ENCODE results near the gene ABCC1.

ABCC1 gene

DNA sequence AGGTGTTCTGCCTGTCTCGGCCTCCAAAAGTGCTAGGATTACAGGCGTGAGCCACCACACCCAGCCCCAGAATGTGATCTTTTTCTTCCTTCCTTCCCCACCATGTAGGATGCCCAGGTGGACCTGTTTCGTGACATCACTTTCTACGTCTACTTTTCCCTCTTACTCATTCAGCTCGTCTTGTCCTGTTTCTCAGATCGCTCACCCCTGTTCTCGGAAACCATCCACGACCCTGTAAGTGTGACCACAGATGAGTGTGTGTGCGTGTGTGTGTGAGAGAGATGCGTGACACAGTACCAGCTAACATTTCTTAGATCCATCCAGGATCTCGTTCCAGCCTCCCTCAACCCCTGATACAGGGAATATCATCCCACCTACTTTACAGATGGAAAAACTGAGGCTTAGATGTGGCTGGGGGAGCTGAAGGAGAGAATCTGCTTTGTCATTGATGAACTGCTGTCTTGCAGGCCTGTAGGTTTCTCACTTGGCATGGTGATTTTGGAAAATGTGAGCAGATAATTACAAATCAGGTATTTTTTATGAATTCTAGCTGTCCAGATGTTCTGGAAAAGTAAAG, 67.1 kb downstream of the ABCC1 start:
- no peak for DNase-seq (ENCODE audit: low read depth in 2 of 2, low spot score in 1 of 2)

DNA sequence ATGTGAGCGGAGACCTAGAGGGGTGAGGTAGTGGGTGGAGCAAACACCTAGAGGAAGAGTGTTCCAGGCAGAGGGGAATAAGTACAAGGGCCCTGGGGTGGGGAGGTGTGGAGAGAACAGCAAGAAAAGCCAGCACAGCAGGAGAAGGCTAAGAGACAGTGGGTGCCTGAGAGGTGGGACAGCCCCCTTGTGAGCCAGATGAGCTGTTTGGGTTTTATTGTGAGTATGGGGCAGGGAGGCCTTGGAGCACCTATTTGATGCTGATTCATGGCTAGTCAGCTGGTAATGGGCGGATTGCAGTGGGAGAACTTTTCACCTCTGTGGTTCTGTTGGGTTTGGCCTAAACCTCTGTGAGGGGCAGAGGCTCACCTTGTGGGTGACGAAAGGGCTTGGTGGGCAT, 68.4 kb downstream of the ABCC1 start:
- DNase-seq (ENCODE audit: low read depth in 2 of 2, low spot score in 1 of 2): no peak

DNA sequence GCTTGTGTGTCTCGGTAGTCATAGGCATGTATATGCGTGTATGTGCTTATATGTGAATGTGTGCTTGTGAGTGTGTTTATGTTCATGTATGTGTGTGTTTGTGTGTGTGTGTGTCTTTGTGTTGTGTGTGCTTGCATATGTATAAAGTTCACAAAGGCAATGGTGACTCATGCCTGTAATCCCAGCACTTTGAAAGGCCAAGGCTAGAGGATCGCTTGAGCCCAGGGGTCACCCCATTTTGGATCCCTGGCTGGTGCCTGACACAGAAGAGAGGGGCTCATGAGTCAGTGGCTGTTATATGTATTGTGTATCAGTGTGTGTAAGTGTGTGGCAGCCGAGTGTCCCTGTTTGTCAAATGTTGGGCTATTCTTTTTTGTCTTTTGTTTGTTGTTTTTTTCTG, 69.3 kb downstream of the ABCC1 start:
- no peak for DNase-seq (ENCODE audit: low read depth in 2 of 2, low spot score in 1 of 2)

DNA sequence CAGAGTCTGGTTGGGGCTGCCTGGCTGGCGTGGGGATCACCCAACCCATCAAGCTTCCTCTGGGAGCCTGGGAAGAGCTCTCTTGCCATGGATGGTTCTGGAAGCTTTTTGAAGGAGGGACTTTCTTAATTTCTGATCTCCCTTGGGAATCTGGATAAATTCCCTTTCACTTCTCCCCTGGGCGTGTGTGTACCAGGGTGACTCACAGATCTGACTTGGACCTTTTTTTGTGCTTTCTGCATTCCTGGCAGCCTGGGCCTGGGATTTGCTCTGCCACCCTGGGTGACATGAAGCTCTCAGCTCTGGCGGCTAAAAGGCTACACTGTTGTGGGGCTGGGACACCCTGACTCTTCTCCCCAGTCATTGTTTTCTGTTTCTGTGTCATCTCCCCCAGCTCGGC, 70.1 kb downstream of the ABCC1 start:
- DNase-seq (ENCODE audit: low read depth in 2 of 2, low spot score in 1 of 2): no peak

DNA sequence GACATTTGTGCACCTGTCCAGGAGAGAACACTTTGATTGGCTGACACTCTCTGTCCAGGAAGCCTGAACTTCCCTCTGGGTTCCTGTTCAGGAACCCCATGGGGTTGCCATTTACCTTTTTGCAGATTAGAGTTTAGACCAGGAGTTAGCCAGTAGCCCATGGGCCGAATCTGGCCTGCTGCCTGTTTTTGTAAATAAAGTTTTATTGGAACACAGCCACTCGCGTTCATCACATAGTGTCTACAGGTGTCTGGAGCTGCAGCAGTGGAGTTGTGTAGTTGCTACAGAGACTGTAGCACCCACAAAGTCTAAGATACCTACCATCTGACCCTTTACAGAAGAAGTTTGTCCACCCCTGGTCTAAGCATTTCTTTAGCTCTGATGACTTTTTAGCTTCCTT, 70.9 kb downstream of the ABCC1 start:
- no peak for DNase-seq (ENCODE audit: low read depth in 2 of 2, low spot score in 1 of 2)

DNA sequence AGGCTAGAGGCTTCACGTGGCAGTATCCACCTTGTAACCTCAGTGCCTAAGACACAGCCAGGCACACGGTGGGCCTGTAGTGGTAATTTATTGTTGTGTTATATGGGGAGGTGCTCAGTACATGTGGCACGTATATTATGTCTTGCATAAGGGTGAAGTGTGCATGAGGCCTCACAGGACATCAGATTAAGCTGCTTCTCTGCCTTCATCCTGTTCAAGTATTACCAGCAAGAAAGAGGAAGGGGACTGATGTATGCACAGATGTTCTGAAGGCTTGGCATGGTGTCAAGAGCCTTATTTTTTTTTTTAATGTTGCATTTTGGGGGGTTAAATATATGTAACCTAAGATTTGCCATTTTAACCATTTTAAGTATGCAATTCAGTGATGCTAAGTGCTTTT, 71.6 kb downstream of the ABCC1 start:
- DNase-seq (ENCODE audit: low read depth in 2 of 2, low spot score in 1 of 2): no peak

DNA sequence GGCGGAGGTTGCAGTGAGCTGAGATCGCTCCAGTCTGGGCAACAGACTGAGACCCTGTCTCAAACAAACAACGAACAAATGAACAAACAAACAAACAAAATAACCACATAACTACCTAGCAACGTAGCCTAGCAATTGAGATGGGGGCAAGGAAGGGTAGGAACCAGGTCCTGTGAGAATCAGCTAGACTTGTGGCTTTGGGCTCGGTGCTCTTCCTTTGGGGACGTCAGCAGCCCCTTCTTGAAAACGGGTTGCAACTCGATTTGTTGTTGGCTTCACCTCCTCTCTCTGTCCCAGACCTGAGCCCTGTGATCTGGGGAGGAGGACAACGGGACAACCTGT, 72.2 kb downstream of the ABCC1 start:
- DNase-seq (ENCODE audit: low read depth in 2 of 2, low spot score in 1 of 2): no peak

DNA sequence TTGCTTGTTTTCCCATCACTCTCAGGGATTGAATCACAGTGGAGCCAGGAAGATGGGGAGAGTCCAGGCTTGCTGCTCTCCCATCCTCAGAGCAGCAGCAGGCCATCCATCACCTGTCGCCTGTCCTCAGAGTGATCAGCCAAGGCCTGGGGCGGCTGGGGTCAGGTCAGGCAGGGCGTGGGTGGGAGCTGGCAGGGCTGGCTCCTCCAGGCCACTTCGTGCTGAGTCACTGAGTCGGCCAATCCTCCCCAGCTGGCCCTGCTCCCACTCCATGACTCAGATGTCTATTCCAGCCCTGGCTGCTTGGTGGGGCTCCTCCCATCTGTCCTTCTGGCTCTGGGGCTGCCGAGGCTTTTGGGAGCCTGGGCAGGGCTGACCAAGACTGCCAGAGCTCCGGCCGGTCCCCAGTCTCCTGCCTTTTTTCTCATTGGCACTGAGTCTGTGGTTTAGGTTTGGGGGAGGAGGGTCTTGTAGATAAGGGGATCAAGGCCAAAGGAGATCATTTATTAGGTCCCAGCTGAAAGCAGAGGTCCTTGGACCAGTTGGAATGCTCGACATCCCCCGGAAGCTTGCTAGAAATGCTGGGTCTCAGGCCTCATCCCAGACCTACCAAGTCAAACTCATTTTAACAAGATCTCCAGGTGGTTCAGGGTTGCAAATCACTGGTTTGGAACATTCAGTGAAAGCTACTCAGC, 72.7 kb downstream of the ABCC1 start:
- DNase-seq (ENCODE audit: low read depth in 2 of 2, low spot score in 1 of 2): no peak

DNA sequence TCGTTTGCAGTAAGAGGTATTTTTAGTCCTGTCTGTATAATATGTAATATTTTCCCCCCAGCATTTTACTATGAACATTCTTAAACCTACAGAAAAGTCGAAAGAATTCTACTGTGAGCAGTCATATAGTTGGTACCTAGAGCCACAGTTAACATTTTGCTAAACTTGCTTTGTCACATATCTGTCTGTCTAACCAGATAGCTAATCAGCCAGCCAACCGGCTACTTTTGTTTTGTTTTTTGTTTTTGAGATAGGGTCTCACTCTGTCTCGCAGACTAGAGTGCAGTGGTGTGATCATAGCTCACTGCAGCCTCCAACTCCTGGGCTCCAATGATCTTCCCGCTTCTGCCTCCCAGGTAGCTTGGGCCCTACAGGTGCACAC, 73.3 kb downstream of the ABCC1 start:
- DNase-seq (ENCODE audit: low read depth in 2 of 2, low spot score in 1 of 2): no peak

DNA sequence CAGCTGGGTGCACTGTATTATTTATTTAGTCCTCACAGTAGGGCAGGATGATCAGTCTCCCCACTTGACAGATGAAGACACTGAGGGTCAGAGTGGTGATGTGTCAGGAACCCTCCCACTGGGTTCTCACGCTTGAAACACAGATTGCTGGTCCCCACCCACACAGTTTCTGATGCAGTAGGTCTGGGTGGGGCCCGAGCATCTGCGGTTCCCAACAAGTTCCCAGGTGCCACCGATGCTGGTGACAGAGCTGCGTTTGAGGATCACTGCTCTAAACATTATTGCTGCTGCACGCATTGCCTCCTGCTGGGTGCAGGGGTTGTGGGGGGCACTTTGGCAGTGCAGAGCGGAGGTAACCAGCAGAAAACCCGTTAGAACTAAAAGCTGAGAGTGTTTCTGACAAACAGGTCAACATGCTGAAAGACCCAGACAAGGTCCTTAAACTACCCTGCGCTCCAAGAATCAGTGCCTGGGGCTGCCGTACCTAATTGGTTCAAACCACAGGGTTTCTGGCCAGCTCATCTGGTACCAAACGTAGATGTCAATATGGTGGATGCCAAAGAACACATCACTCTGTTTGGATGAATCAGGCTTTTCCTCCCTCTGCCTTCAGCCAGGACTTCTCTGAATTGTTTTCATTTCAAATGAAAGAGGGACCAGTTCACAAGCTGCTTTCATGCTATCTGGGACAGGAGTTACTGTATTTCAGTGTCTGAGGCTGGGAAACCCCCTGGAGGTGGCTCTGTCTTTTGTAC, 76.0 kb downstream of the ABCC1 start:
- DNase-seq (ENCODE audit: low read depth in 2 of 2, low spot score in 1 of 2): peak; percentile 20 to 34

DNA sequence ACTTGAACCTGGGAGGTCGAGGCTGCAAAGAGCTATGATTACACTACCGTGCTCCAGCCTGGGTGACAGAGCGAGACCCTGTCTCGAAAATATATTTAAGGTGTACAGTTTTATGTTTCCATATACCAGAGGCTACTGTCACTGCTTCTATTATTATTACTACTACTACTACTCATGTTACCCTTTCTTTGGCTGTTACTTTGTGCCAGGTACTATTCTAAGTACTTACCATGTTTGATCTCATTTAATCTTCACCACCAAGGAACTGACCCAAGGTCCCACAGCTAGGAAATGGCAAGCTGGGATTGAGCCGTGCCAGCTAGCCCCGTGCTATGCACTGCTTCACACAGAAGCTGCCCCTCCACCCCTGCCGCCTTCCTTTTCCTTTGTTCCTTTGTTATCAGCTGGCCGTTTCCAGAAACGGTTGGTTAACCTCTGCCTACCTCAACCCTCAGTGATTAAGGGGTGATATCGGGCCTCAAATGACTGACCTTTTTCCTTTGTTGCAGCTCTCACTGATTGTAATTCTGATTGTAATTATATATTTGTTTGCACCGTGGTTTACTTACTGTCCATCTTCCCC, 78.4 kb downstream of the ABCC1 start:
- DNase-seq (ENCODE audit: low read depth in 2 of 2, low spot score in 1 of 2): no peak

DNA sequence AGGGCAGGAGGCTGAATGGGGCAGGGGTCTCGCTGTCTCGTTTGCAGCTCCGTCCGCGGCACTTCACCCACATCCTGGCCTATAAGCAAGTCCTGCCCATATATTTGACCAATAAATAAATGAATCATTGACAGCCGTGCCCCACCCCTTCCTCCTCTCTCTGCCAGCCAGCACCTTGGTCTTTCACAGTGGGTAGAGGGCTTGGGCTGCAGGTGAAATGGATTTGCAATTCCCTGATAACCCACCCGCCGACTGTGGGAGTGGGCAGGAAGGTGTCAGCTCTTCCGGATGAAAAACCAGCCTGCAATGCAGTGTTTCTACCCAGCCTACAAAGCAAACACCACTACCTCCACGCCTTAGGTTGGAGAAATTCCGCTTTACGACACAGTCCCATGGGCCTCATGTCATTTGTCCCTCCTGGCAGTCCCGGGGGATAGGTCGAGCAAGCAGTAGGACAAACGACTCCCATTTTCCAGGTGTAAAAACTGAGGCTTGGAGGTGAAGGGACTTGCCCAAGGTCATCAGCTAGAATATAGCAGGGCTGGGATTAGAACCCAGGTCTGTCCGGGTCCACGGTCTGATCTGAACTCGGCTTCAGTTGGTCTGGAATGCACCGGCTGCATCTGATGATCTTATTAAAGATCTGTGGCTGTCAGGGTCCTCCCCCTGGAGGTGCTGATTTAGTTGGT, 79.0 kb downstream of the ABCC1 start:
- no peak for DNase-seq (ENCODE audit: low read depth in 2 of 2, low spot score in 1 of 2)

DNA sequence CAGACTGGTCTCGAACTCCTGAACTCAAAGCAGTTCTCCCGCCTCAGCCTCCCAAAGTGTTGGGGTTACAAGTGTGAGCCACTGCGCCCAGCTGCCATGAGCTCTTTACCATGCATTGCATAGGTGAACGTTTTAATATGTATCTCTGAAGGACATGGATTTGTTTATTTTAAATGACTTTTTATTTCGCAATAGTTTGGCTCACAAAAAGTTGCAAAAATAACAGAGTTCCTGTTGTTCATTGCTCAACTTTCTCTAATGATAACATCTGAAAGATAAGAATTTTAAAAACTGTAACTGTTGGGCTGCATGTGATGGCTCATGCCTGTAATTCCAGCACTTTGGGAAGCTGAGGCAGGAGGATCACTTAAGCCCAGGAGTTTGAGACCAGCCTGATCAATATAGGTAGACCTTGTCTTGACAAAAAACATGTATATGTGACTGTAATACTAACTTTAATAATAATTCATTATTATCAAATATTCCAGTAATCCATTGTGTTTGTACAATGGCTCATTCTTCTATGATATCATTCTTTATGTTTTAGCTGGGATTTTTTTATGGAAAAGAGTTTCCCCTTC, 80.1 kb downstream of the ABCC1 start:
- no peak for DNase-seq (ENCODE audit: low read depth in 2 of 2, low spot score in 1 of 2)

DNA sequence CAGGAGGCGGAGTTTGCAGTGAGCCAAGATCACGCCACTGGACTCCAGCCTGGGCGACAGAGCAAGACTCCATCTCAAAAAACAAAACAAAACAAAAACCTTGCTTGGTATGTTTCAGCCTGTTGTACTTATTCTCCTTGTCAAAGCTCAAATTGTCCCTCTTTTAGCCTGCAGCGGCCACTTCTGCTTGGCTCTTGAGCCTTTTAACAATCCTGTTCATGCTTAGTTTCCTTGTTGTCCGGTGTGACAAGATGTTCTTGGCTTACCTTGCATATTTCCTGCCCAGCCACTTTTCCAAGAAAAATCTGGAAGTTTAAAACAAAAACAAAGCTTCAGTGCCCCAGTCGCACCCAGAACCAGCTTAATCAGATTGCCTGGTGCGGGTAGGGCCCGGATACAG, 81.0 kb downstream of the ABCC1 start:
- no peak for DNase-seq (ENCODE audit: low read depth in 2 of 2, low spot score in 1 of 2)

DNA sequence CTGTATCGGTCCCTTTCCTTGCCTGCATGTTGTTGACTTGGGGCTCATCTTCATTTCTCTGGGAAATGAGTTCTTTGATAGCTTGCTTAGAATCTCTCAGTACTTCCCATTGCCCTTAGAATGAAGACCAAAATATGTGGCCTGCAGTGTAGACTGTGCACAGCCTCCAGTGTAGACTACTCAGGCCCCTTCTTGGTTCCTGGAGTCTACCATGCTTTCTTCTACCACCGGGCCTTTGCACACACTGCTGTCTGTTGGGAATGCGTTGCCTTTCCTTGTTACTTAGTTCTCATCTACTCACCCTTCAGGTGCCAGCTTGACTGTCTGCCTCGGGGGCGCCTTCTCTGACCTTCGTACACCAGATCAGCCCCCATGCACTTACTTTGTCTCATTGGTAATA, 82.0 kb downstream of the ABCC1 start:
- no peak for DNase-seq (ENCODE audit: low read depth in 2 of 2, low spot score in 1 of 2)

DNA sequence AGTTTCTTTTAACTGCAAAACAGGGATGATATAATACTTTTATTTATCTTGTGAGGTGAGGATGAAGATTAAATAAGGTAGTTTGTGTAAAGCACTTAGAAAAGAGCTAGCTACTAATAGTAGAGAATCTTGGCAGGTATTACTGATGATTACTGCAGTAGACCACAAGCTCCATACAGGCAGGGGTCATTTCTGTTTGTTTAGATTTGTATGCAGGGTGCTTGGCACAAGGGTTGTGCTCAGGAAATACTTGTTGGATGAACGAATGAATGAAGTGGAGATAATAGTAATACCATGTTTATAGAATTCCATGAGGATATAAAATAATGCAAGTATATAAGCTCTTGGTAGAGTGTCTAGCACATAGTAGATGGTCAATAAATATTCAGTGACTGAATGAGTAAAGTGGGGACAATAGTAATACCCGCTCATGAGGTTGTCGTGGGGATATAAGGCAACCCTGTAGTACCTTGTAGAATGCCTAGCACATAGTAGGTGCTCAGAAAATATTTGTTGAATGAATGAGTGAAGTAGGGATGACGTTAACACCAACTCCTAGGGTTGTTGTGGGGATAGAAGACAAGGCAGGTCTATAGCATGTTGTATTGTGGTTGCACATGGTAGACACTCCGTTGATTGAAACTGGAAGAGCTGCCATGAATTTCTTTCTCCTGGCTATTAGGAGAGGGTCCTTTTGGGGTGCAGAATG, 83.0 kb downstream of the ABCC1 start:
- DNase-seq (ENCODE audit: low read depth in 2 of 2, low spot score in 1 of 2): no peak

DNA sequence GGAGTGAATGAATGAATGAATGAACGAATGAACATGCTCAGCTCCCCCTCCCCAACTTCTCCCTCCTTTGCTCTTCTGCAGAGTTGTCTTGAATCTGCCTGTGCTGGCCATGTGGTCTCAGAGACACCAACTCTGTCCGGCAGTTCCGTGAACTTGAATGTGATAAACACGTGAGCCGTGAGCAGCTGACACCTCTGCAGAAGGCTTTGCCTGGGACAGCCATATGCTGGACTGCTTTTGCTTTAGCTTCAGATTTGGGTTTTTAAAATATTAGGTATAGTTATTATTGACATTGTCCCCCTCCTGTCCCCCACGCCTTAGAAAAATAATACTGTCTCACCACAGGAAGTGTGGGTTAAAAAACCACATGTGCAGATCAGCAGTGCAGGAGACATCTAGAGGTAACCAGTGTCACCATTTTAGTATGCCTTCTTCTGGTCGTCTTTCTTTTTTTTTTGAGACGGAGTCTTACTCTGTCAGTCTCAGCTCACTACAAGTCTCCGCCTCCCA, 83.8 kb downstream of the ABCC1 start:
- DNase-seq (ENCODE audit: low read depth in 2 of 2, low spot score in 1 of 2): no peak

DNA sequence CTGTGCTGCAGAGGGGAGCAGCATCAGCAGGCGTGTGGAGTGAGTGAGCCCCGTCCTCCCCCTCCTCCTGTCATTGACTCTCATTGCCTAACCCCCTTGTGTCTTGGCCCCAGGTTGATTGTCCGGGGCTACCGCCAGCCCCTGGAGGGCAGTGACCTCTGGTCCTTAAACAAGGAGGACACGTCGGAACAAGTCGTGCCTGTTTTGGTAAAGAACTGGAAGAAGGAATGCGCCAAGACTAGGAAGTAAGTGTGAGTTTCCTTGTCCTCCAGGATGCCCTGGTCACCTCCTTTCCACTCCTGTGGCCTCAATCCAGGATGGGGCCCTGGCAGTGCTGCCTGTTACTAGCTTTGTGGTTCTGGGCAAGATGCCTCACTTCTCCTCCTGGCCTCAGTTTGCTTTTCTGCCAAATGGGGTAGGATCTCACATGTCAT, 87.0 kb downstream of the ABCC1 start:
- no peak for DNase-seq (ENCODE audit: low read depth in 2 of 2, low spot score in 1 of 2)

DNA sequence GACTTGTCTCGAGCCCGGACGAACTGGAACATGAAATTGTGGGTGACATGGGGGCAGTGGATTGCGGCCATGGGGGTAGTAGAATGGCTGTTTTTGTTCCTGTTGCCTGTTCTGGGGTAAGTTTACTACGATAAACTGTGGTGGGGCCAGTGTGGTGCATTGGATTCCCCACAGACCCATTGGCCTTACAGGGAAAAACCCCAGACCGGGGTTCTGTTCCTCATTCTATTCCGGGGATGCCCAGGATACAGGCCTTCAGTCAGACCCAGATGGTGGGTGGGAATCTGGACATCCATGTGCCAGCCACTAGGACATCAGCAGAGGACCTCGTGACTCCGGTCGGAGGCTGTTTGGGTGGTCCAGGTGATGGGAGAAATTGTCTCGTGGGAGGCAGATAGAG, 88.1 kb downstream of the ABCC1 start:
- DNase-seq (ENCODE audit: low read depth in 2 of 2, low spot score in 1 of 2): no peak

DNA sequence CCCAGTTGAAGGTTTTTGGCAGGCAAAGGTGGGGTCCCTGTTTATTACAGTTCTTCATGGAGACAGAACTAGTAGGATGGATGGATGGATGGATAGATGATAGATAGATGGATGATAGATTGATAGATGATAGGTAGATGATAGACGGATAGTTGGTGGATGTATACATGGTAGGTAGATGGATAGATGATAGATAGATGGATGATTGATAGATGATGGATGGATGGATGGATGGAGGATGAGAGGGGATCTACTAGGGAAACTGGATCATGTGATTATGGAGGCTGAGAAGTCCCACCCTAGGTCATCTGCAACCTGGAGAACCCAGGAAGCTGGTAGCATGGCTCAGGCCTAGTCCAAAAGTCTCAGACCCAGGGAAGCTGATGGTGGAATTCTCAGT, 88.6 kb downstream of the ABCC1 start:
- DNase-seq (ENCODE audit: low read depth in 2 of 2, low spot score in 1 of 2): no peak

DNA sequence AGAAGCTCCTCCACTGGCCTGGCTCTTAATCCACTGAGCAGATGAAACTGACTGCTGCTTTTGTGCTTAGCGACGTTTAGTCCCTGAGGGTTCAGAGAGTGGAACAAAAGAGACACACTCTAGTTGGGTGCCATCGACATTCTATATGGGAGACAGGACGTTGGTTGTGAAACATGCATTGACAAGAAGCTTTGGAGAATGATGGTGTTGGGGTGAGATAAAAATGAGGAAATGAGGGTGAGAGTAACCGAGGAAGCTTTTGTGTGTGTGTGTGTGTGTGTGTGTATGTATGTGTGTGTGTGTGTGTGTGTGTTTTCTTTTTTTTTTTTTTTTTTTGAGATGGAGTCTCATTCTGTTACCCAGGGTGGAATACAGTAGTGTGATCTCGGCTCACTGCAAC, 89.5 kb downstream of the ABCC1 start:
- no peak for DNase-seq (ENCODE audit: low read depth in 2 of 2, low spot score in 1 of 2)
